ENCODE measurements around the gene CMTM7.
"Not testable (repeated sequence)": the region's sequence is repeated elsewhere in the genome, so short reads cannot be mapped to it uniquely, and the experiment has no call there.

Gene CMTM7

DNA sequence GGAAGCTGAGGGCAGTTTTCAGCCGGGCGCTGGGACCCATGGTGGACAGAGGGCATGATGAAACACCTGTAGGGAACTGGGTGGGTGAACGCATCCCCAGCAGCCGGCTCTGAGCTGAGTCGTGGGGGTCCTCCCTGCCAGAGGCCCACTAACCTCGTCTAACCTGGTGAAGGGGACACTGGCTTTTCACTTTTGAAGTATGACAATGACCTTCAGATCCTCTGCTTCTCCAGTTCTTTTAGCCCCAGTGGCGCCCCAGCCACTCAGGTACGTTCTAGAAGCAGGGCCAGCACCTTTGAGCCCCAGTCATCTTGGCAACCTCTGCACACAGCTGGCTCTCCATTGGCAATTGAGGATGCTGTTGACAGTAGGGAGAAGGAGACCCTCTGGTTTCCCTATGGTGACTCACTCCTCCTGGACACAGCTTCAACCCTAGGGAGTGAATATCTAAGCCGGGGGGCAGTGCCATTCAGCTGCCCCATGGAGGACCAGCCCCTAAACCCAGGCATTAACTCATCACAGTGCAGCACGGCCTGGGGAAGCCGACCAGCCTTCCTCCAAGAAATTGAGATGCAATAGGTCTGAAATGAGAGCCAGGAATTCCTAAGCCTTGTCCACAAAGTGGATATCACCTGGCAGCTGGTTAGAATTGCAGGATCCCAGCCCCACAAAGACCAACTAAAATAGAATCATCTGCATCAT lies 64.9 kb downstream of the CMTM7 start:
- no peak for DNase-seq (ENCODE audit: low read depth in 2 of 3, low spot score in 1 of 3)

DNA sequence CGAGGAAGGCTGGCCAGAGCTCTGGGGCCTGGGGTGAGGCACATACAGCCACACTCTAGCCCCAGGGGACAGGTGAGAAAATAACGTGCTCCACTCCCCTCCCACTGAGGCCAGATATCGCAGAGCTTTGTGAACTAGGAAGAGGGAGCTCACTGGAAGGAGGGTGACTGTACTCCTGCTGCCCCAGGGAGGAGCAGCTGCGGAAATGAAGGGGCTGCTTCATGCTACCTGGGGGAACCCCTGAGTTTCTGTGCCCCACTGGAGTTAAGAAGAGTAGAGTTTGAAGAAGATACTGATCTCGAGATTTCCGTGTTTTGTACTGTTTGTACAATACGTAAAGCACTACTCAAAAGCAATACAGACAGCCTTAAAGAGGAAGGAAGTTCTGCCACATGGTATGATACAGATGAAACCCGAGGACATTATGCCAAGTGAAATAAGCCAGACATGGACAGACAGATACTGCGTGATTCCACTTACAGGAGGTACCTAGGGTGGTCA lies 66.4 kb downstream of the CMTM7 start:
- DNase-seq (ENCODE audit: low read depth in 2 of 3, low spot score in 1 of 3), result no peak

DNA sequence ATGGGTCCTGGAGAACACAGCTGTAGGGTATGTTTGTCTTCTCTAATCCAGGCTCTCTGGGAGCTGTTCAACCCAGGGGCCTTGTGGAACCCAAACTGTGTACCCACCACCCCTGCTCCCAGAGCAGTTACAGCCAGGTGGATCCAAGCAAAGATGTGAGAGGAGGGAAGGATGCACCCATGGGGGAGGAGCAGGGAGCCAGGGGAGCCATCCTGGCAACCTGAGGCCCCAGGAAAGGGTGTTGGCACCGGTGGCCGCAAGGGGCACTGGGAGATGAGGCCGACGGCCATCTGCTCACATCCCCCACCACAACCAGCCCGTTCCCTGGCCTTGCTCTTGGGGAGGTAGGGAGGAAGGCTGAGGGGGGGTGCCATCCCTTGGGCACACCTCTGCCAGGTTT lies 67.8 kb downstream of the CMTM7 start:
- DNase-seq (ENCODE audit: low read depth in 2 of 3, low spot score in 1 of 3), result no peak

DNA sequence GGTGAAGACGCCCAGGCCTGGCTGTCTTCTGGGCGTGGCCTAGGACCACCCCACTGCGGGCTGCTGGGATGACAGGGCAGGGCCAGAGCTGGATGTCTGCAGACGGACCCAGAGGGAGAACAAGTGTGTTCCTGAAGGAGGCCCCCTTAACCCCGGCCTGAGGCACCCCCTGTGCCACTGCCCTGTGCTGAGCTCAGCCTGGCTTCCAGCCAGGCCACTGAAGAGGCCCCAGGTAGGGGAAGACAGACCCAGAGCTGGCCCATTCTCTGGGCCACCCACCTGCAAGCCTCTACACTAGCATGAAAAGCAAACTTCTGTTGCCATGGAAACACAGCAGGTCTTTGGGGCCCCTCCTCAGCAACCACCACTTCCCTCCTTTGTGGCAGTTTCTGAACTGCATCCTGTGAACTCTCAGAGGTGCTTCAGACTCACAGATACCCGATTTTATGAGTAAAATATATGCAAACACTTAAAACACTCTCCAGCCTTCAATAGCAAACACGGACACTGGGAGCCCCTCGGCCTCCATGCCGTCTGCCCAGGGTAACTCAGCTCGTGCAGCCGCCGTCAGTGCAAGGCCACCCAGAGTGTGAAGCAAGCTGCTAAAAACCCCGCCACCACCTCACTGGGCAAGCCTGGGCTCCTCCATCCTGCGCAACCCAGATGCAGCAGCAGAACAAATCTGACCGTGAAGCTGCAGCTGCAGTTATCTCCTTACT lies 68.5 kb downstream of the CMTM7 start:
- peak in 2 of 3 donors; percentile 39 to 65 for DNase-seq (ENCODE audit: low read depth in 2 of 3, low spot score in 1 of 3)

DNA sequence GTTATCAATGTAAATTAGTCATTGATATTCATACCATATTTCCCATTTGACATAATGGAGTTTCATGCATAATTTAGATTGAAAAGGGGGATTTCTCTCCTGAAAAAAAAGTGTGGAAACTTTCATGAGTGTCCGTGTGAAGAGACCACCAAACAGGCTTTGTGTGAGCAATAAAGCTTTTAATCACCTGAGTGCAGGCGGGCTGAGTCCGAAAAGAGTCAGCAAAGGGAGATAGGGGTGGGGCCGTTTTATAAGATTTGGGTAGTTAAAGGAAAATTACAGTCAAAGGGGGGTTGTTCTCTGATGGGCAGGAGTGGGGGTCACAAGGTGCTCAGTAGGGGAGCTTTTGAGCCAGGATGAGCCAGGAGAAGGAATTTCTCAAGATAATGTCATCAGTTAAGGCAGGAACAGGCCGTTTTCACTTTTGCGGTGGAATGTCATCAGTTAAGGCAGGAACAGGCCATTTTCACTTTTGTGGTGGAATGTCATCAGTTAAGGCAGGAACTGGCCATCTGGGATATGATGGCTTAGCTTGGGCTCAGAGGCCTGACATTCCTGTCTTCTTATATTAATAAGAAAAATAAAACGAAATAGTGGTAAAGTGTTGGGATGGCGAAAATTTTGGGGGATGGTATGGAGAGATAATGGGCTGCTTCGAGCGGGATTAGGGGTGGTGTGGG lies 69.3 kb downstream of the CMTM7 start:
- not testable (repeated sequence) for DNase-seq (ENCODE audit: low read depth in 2 of 3, low spot score in 1 of 3)

DNA sequence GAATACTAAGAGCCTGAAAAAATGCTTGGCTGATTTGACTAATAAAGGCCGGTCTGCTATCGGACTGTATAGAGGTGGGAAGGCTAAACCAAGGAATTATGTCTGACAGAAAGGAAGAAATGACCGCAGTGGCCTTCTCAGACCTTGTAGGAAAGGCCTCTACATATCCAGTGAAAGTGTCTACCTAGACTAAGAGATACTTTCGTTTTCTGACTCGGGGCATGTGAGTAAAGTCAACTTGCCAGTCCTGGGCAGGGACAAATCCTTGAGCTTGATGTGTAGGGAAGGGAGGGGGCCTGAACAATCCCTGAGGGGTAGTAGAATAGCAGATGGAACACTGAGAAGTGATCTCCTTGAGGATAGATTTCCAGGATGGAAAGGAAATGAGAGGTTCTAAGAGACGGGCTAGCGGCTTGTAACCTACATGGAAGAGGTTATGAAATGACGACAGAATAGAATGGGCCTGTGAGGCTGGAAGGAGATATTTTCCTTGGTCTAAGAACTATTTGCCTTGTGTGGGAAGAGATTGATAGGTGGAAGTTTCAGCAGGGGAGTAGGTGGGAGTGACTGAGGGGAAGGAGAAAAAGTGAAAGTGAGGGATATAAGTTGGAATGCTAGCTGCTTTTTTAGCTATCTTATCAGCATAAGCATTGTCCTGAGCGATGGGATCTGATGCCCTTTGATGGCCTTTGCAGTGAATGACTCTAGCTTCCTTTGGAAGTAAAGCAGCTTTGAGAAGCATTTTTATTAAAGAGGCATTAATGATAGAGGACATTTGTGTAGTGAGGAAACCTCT lies 70.7 kb downstream of the CMTM7 start:
- not testable (repeated sequence) for DNase-seq (ENCODE audit: low read depth in 2 of 3, low spot score in 1 of 3)

DNA sequence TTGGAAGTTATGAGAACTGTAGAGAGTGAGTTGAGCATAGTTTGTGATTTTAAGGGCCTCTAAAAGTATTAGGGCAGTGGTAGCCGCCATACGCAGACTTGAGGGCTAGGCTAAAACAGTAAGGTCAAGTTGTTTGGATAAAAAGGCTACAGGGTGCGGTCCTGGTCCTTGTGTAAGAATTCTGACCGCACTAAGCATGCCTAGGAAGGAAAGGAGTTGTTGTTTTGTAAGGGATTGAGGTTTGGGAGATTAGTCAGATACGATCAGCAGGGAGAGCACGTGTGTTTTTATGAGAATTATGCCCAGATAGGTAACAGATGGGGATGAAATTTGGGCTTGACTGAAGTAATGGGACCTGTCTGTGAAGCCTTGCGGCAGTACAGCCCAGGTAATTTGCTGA lies 71.8 kb downstream of the CMTM7 start:
- DNase-seq (ENCODE audit: low read depth in 2 of 3, low spot score in 1 of 3), result not testable (repeated sequence)

DNA sequence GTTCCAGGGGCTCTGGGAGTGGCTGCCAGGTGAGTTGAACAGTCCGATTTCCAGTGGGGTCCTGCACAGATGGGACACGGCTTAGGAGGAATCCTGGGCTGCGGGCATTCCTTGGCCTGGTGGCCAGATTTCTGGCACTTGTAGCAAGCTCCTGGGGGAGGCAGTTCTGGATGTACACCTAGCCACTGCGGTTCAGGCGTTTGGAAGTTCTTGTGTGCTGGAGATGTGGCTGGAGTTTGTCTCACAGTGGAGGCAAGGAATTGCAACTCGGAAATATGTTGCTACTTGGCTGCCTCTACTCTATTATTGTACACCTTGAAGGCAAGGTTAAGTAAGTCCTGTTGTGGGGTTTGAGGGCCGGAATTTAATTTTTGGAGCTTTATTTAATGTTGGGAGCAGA lies 73.1 kb downstream of the CMTM7 start:
- not testable (repeated sequence) for DNase-seq (ENCODE audit: low read depth in 2 of 3, low spot score in 1 of 3)

DNA sequence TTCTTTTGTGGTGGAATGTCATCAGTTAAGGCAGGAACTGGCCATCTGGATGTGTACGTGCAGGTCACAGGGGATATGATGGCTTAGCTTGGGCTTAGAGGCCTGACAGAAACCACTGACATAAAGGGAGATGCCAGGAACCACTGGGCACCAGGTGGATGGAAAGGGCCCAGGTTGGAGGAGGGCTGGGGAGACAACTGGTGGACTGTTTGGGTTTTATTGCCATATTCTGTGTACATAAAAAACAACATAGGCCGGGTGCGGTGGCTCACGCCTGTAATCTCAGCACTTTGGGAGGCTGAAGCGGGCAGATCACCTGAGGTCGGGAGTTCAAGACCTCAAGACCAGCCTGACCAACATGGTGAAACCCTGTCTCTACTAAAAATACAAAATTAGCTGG lies 75.2 kb downstream of the CMTM7 start:
- DNase-seq (ENCODE audit: low read depth in 2 of 3, low spot score in 1 of 3), result not testable (repeated sequence)

DNA sequence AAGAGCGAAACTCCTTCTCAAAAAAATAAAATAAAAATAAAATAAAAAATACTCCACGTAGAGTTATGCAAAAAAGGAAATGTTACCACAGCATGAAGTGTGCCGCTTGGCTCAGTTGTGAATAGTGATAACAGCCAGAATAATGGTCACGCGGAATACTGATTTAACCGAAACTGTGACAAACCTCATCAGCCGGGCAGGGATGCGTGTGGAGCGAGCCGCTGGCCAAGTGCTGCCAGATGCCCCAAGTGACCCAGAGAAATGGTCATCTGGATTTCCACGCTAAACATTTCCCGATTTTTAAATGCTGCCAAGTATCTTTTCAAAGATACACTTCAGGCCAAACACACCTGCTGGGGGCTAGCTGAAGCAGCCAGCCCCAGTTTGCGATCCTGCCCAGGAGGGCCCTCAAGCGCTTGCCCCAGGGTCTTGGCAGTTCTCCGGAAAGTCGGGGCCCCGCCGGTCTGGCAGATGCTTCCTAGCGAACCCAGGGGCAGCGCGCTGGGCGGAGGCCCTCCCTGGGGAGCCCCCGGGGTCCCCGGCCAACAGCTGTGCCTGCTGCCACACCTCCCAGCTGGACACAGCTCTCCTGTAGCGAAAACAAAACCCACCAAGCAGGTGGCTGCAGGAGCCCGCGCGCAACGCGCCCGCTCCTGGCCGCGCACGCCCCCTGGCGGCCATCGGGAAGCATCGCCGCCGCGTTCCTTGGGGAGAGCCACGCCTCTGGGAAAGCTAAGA lies 75.8 kb downstream of the CMTM7 start:
- peak; percentile 47 to 76 (median 67) for DNase-seq (ENCODE audit: low read depth in 2 of 3, low spot score in 1 of 3)

DNA sequence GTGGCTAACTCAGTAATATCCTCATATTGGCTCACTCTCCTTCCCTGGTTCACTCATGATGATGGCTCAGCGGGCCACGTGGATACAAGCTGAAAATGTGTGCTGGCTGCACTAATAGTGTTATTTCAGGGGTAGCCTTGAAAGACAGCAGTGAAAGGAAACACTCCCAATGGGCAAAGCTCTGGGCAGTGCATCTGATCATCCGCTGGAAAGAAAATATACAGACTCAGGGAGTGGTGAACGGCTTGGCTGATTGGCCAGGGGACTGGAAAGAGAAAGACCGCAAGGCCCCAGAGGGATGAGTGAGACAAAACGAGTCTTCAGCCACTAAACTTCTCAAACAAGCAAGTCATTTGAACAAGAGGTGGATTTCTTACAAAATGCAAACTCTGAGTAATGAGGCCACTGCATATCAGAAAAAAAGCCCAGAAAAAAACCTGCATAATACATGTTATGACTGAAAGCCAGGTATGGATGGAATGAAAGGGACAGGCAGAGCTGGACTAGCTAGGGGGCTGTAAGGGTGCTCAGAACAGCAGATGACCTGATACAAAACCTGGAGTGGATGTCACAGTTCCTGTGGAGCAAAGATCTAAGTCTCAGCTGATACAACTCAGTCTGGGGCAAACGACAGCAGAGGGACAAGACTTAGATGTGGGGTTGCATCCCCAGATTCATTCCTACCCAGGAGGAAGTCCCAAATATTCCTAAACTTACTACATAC lies 77.7 kb downstream of the CMTM7 start:
- no peak for DNase-seq (ENCODE audit: low read depth in 2 of 3, low spot score in 1 of 3)

DNA sequence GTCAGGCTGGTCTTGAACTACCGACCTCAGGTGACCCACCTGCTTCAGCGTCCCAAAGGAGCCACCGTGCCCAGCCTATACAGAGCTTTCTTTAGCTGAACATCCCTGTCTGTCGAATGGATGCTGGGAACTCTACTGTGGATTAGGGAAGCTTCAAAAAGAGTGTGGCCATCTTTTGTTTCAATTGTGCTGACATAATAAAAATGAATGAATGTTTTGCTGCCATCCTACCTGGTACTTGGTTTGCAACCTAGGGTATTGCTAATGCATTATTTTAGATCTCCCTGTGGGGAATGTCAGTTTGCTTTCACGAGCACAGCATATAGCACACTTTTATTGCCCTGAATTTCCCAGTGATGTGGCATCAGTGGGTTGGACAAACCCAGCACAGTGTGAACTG lies 78.7 kb downstream of the CMTM7 start:
- no peak for DNase-seq (ENCODE audit: low read depth in 2 of 3, low spot score in 1 of 3)

DNA sequence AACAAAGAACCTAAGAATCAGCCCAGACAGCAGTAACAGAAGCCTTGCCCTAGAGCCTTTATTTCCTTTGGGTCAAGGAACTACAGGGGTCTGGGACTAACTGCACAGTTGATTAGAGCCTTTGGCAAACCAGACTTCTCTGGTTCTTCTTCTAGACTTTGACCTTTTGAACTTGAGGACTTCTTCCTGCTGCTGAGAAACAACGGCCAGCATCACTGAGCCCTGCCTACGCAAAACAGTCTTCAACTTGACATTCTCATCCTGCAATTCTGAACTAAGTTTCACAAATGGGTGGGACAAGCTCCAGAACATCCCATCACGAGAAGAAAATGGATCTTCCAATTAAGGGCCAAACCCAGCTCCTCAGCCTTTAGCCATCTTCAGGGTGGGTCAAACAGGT lies 79.6 kb downstream of the CMTM7 start:
- DNase-seq (ENCODE audit: low read depth in 2 of 3, low spot score in 1 of 3), result no peak

DNA sequence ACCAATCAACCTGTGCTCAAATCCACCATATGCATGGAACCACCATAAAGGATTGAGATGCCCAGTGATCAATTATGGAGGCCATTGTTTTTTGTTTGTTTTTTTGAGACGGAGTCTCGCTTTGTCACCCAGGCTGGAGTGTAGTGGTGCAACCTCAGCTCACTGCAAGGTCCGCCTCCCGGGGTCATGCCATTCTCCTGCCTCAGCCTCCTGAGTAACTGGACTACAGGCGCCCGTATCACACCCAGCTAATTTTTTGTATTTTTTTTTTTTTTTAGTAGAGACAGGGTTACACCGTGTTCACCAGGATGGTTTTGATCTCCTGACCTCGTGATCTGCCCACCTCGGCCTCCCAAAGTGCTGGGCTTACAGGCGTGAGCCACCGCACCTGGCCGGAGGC lies 80.5 kb downstream of the CMTM7 start:
- not testable (repeated sequence) for DNase-seq (ENCODE audit: low read depth in 2 of 3, low spot score in 1 of 3)

DNA sequence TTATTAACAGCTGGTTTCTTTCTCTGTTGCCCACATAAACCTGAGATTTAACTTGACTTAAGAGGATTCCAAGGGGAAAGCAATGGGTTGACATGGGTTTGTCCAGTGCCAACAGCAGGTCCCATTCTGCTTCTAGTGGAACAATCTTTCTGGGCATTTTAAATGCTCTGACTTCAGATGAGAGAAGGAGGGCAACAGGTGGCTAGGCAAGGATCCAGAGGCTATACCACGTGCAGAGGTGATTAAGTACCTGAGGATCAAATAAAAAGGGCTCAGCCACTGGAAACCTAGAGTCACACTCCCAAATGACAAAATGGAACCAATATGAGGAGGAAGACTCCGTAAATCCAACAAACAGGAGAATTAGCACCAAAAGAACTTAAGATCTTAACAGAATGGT lies 82.5 kb downstream of the CMTM7 start:
- DNase-seq (ENCODE audit: low read depth in 2 of 3, low spot score in 1 of 3), result no peak

DNA sequence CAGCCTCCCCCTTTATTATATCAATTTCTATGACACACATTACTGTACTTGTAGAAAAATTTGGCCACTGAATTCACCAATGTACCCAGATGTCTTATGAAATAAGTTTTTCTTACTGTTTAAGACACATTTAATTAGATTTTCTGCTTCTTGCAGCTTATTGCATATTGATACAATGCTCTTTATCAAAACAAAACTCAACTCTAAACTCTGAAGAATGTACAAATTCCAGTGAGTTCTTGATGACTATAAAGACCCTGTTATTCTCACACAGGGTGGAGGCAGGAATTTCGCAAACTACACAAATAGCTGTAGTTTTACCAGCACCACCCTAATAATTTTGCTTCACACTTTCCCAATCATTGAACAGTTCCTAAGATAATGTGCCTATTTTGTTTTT lies 89.0 kb downstream of the CMTM7 start:
- no peak for DNase-seq (ENCODE audit: low read depth in 2 of 3, low spot score in 1 of 3)

DNA sequence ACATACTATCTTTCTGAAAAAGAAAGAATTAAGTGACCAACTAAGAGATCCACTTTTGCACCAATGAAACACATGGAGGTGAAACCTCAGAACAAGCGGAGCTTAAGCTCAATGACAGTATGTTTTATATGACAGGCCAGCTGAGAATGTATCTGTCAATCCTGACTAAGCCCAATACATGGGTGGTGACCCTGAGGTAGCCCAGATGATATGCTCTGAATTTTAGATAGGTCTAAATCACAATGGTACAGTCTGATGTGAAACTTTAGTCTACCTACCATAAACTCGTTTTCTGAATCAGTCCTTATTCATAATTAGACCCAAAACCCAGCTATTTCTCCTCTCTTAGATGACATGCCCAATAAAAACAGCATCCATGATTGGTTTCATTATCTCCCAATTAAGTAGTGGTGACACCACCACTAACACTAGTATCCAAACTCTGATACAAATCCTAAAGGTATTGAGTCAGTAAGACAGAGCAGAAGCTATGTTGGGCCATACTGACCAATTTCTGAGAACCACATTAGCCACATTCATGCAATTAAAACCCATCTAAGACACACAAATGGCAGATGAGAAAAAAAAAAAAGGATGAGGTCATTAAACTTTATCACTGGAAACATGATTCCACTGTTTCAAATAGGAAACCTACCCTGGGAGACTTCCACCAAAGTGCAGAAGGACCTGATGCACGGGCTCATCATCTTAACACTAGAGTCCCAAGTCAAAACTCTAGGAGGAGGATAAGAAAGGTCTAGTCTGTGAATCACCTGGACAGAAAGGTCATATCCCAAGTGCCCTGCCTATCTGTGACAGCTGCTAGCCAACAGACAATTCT lies 90.4 kb downstream of the CMTM7 start:
- DNase-seq (ENCODE audit: low read depth in 2 of 3, low spot score in 1 of 3), result no peak

DNA sequence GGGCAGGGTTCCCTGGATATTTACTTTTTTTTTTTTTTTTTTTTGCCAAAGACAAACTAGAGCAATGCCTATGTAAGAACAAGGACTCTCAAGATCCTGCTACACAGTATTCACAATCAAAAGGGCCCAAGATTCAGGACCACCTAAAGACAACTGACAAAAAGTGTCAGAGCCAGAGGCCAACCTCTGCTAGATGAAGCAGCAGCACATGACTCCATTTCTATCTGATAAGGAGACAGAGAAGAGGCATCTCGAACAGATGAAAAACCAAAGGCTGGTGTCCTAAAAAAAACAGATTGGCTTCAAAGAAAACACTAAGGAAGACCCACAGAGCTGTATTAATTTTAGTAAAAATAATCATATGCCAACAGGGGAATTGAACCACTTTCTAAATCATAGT lies 91.0 kb downstream of the CMTM7 start:
- DNase-seq (ENCODE audit: low read depth in 2 of 3, low spot score in 1 of 3), result no peak

DNA sequence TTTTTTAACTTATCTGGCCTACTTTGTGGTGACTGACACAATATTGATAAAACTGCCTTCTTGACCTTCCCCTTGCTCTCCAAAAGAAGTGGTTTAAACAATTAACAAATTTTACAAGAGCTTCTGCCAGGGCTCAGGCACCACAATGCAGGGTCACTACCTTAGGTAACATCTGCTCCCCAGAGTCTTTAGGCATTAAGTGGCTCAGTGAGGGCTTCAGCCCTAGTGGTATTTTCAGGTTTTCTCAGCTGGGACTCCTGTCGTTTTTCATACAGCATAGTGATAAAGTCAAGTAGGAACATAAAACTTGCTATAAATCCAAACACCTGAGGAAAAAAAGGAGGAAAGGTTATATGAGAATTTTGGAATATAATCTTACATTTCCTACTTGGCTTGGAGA lies 92.1 kb downstream of the CMTM7 start:
- no peak for DNase-seq (ENCODE audit: low read depth in 2 of 3, low spot score in 1 of 3)

All from stimulated activated CD4-positive, alpha-beta T cell treated with anti-CD3 and anti-CD28 coated beads, Interleukin-12 subunit alpha, Interleukin-12 subunit beta, amount 100 ng/mL, for 48 hours (primary cell).